HG02884 (cell line): ENCODE results near the gene CCNI.
A peak's percentile ranks its signal among the peaks of the same experiment; 100 is the strongest.

Experiments used
- ATAC-seq: cut with Tn5 transposase; IDR thresholded peaks from one replicate; pipeline ENCODE4 v1.9.1; 2021; ENCODE audit warnings: mild to moderate bottlenecking, moderate library complexity; ENCODE audit not compliant: unreplicated experiment

Gene CCNI

DNA sequence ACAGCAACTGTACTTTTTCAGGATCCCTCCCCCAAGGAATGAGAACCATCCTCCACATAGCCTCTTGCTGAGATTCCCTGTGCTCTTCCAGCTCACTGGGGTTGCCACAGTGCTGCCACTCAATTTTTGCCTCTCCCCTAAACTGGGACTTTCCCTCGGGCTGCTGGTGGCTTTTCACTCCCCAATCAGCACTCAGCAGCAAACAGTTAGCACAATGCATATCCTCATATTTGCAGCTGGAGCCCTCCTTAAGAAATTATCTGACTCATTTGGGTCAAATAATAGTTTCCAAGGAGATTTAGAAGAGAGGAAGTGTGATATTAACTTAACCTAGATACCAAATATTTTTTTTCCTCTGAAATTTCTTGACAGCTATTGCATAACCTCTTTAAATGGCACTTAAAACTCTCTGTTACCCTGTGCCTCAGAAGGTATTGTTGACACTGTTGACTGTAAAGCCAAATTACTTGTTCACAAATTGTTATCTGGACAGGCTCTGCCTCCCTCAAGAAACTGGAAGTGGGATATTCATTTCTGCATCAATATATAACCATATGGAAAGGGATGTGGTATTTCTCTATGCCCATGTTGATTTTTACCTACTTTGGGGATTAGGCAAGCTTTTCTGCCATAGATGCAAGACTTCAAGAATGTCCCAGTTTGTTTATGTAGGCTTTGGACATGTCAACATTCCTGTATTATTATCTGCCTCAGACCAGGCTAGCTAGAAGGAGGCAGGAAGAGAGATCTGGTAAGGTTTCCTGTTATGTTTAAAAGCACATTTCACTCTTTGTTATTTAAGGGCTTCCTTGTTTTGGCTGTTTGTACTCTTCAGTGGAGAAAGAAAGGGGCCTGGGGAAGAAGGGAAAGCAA, 68.2 kb downstream of the CCNI start:
- ATAC-seq, result peak; percentile 85

DNA sequence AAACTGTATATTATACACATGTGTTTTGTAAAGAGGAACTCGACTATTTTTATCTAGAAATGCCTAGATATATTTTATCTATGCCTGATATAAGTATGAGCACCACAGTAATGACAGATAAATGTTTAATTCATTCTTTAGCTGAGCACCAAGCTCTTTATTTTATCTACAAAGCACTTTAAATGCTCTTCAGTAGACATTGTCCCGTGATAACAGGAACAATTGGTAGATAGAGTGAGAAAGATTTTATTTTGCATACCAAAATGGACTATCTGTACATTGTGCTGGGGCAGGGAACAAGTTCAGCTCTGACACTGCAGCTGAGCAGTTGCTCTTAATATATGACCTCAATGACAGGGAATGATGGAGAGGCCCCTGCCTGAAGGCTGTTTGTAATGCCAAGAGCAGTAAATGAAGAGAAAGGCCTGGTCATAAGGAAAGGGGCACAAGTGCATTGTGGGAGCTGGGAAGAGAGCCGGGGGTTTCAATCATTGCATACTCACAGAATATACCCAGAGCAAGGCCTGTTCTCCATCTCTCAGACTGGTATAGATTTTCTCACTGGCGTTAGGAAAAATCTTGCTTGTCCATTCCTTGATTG, 68.9 kb downstream of the CCNI start:
- ATAC-seq, result peak; percentile 13

DNA sequence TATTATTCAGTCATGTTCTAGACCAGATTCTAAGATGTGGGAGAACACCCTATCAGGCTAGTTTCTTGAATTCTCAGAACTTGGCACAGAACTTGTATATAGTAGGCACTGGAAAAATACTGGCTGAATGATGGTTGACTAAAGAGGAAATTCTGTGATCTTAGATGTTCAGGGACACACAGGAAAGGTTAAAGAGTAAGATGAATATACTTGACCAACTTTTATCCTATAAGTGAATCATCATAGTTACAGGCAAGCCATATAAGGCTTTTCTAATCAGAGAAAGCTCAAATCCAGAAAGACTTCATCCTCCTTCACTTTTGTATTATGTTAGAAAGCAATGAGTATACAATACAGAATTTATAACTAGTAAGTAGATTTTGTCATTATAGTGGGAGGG, 72.4 kb downstream of the CCNI start:
- no peak for ATAC-seq

DNA sequence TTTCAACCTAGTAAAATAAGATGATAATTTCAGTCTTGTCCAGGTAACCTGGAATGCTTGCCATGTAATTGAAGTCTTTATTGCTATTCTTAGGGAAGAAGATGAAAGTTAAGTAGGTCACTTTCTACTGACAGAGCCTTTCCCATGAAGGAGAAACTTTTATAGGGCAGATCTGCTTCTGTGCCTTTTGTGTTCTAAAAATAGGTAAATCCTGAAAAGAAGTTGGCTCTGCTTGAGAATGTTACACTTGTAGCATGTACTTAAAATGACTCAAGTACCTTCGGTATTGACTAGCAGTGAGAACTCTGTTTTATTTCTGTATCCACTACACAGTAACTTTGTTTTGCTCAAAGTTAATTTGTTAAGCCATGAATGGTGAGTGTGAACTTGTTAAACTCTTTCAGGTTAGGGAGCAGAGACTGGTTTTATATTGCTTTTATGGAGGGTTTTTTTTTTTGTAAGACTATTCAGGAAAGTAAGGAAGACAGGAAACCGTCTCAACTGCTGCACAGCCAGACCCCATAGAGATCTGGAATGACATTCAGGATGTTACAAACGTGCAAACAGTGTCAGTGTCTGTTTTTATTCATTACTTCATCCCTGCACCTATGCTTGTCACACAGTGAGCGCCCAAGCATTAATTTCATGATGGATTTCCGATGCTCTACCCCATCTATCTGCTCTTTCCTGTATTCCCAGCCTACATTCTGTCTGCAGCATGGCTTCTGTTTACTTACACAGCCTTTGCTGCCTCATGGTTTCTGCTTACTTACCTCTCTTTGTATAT, 73.3 kb downstream of the CCNI start:
- ATAC-seq, result no peak

DNA sequence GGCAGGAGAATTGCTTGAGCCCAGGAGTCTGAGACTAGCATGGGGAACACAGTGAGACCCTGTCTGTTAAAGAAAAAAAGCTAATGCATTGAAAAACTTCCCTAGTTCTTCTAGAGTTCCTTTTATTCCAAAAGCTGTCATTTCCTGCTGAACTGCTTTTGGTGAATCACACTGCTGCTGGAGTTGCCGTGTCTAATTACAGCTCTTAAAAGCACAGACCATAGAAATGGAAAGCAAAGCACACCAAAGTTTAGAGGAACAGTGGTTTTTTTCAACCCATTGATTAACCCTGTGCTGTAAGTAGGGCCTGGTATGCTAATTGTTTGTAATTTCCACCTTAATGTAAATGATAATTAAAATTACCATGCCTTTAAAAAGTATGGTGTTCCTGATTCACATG, 73.9 kb downstream of the CCNI start:
- ATAC-seq, result no peak

DNA sequence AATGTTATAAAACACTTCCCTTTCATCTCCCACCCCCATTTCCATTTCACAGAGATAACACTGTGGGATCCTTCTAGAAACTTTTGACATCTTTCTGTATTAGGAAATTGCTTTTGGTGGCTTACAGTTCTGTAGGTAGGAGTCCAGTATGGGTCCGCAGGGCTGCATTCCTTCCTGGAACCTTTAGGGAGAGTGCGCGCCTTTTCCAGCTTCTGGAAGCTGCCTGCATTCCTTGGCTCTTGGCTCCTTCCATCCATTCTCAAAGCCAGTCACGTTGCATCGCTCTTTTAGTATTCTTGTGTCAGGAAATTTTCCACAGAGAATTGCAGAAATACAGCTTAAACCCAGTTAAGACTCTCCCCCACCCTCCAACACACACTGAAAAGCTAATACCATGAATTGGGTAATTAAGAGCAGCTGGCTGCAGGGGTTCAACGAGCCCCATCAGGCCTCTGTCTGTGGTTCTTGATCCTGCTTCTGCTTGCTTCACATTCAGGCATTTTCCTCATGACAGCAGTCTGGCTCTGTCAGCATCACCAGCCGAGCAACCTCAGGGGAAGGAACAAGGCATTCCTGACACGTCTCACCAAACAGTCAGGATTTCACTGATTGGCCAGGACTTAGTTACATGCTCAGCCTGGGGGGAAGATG, 77.4 kb downstream of the CCNI start:
- no peak for ATAC-seq

DNA sequence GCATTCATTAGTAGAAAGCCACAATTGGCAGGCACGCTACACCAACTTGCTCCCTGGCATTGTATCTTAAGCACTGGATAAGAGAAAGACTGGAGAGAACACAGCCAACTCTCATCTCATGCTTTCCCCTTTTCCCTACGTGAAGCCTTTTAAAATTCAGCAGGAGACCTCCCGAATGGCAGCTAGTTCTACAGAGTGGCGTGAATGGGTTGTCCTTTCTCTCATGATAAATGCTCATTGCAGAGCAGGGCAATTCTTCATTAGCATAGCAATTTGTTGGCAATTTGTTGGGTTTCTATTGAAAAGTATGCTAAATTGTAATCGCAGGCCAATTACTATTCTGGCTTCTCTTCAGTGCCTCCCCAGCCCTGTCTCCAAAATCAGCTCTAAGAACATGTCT, 78.3 kb downstream of the CCNI start:
- ATAC-seq, result no peak
